K562 (cell line): Measurements from ENCODE around the gene OR7A10. TPM values are rescaled to one million over a fixed set of nuclear protein-coding genes. Genes with fewer than 3 reads are reported as not detected.

Experiments
- BRCA1 ChIP-seq, 2 experiments: fragments of 450-650 bp in 1 of 2; sonication (generic) in 1 of 2; formaldehyde crosslinking in 1 of 2; IDR thresholded peaks; 2 replicates each; pipeline versions ENCODE4 v1.5.0 to v1.6.1; 2017 to 2020; ENCODE audit warnings: mild to moderate bottlenecking in 1 of 2, missing genetic modification reagents in 1 of 2
- CSDE1 ChIP-seq, 2 experiments: fragments of 450-650 bp; IDR thresholded peaks; 2 replicates each; pipeline ENCODE4 v1.6.1; 2016; ENCODE audit warnings: mild to moderate bottlenecking in 1 of 2
- DPF2 ChIP-seq: fragments of 450-650 bp; IDR thresholded peaks from 2 replicates; pipeline ENCODE4 v1.6.1; 2016
- EHMT2 ChIP-seq: fragments of 450-650 bp; IDR thresholded peaks from 2 replicates; pipeline ENCODE4 v1.6.1; 2018; ENCODE audit warnings: antibody characterized with exemption
- ELF4 ChIP-seq: fragments of 450-650 bp; formaldehyde crosslinking; IDR thresholded peaks from 2 replicates; pipeline ENCODE4 v1.4.0; 2022; ENCODE audit warnings: missing genetic modification characterization
- EP300 ChIP-seq: IDR thresholded peaks from 2 replicates; pipeline ENCODE4 v1.6.1; 2012; ENCODE audit warnings: low read length, improper control_type of control experiment
- HES1 ChIP-seq: fragments of 450-650 bp; IDR thresholded peaks from 2 replicates; pipeline ENCODE4 v1.6.1; 2016; ENCODE audit warnings: low read depth, mild to moderate bottlenecking, moderate library complexity
- KAT7 ChIP-seq: sonication (generic); formaldehyde crosslinking; IDR thresholded peaks from 2 replicates; pipeline ENCODE4 v1.8.0; 2022; ENCODE audit warnings: missing genetic modification reagents, mild to moderate bottlenecking, borderline replicate concordance
- KLF1 ChIP-seq: fragments of 450-650 bp; IDR thresholded peaks from 2 replicates; pipeline ENCODE4 v1.6.1; 2016; ENCODE audit warnings: missing genetic modification characterization, missing compliant biosample characterization
- MAFF ChIP-seq: IDR thresholded peaks from 2 replicates; pipeline ENCODE4 v1.6.1; 2012; ENCODE audit warnings: low read length, improper control_type of control experiment
- MEF2A ChIP-seq: IDR thresholded peaks from 2 replicates; pipeline ENCODE4 v1.6.1; 2011; ENCODE audit warnings: low read depth, mild to moderate bottlenecking, low read length, moderate library complexity; ENCODE audit not compliant: control insufficient read depth
- PHB2 ChIP-seq: fragments of 450-650 bp; IDR thresholded peaks from 2 replicates; pipeline ENCODE4 v1.6.1; 2017; ENCODE audit warnings: low read depth
- SAP30 ChIP-seq: fragments of 200-600 bp; sonication (generic); IDR thresholded peaks from 2 replicates; pipeline ENCODE4 v1.6.1; 2012; ENCODE audit warnings: borderline replicate concordance, low read depth, mild to moderate bottlenecking, moderate library complexity, low read length, control low read depth, inconsistent platforms; ENCODE audit not compliant: insufficient read depth, poor library complexity, severe bottlenecking
- SIRT6 ChIP-seq: IDR thresholded peaks from one replicate; pipeline ENCODE4 v1.6.1; 2012; ENCODE audit warnings: low read depth, mild to moderate bottlenecking, control low read depth, inconsistent platforms, low read length, moderate library complexity
- SMARCA4 ChIP-seq: fragments of 450-650 bp; IDR thresholded peaks from 2 replicates; pipeline ENCODE4 v1.6.1; 2016
- TEAD4 ChIP-seq, 2 experiments: sonication (generic) in 1 of 2; formaldehyde crosslinking in 1 of 2; IDR thresholded peaks; 2 replicates each; pipeline versions ENCODE4 v1.6.1 to v1.8.0; 2012 to 2022; ENCODE audit warnings: borderline replicate concordance in 1 of 2, inconsistent platforms in 1 of 2, low read length in 1 of 2, mild to moderate bottlenecking in 1 of 2, missing genetic modification reagents in 1 of 2
- XRCC5 ChIP-seq: fragments of 200-400 bp; formaldehyde crosslinking; IDR thresholded peaks from 2 replicates; pipeline ENCODE4 v1.6.1; 2017; ENCODE audit warnings: low read depth, mild to moderate bottlenecking, low read length
- ZNF175 ChIP-seq: fragments of 200-800 bp; sonication (Bioruptor generic); IDR thresholded peaks from 2 replicates; pipeline ENCODE4 v1.6.1; 2016; ENCODE audit warnings: low read depth, mild to moderate bottlenecking, missing genetic modification characterization, missing compliant biosample characterization
- ZNF561 ChIP-seq: fragments of 450-650 bp; formaldehyde crosslinking; conservative IDR thresholded peaks from 2 replicates; pipeline ENCODE4 v1.4.0; 2020; ENCODE audit warnings: mild to moderate bottlenecking, moderate library complexity
- polyA plus RNA-seq, 8 experiments: library from polyadenylated mRNA; depleted of rRNA in 4 of 8; stranded (reverse) in 5 of 8; unstranded in 3 of 8; fragments of >200 nt; fragmentation: Nextera tagmentation in 2 of 8; fragmentation: Illumina TruSeq in 1 of 8; extraction: Ambion mirVana in 2 of 8; extraction: Trizol in 1 of 8; gene quantifications; 2 replicates each; pipeline versions ENCODE4 v1.2.1 to v1.2.3, GENCODE V29; 2011 to 2014; ENCODE audit warnings: inconsistent platforms in 1 of 8, missing spikeins in 1 of 8
- total RNA-seq, 7 experiments: library from RNA; depleted of rRNA in 6 of 7; stranded (reverse); fragments of >200 nt in 6 of 7; fragmentation: Illumina TruSeq in 2 of 7; extraction: Trizol in 2 of 7; gene quantifications; 2 replicates each; pipeline versions ENCODE4 v1.2.1 to v1.2.3, GENCODE V29; 2011 to 2021; ENCODE audit warnings: low replicate concordance in 1 of 7
- TF ChIP-seq, protein P1 (sequence below), 2 experiments: IDR thresholded peaks; 2 replicates each; pipeline ENCODE4 v1.6.1; 2012; ENCODE audit warnings: improper control_type of control experiment in 2 of 2, low read depth in 2 of 2, low read length in 2 of 2, borderline replicate concordance in 1 of 2
- TF ChIP-seq, protein P2 (sequence below): sonication (generic); formaldehyde crosslinking; IDR thresholded peaks from 2 replicates; pipeline ENCODE4 v1.8.0; 2022; ENCODE audit warnings: missing genetic modification reagents, mild to moderate bottlenecking, moderate library complexity, borderline replicate concordance
- TF ChIP-seq, protein P3 (sequence below): fragments of 250-450 bp; sonication (Bioruptor Pico); IDR thresholded peaks from 2 replicates; pipeline ENCODE4 v1.4.0; 2020; ENCODE audit warnings: mild to moderate bottlenecking, moderate library complexity, borderline replicate concordance

The OR7A10 gene
- total and polyA plus RNA-seq, 9 of the 15 experiments (the other 6 are each of a cell fraction or from before 2014, with no cell fraction given) = not detected

DNA sequence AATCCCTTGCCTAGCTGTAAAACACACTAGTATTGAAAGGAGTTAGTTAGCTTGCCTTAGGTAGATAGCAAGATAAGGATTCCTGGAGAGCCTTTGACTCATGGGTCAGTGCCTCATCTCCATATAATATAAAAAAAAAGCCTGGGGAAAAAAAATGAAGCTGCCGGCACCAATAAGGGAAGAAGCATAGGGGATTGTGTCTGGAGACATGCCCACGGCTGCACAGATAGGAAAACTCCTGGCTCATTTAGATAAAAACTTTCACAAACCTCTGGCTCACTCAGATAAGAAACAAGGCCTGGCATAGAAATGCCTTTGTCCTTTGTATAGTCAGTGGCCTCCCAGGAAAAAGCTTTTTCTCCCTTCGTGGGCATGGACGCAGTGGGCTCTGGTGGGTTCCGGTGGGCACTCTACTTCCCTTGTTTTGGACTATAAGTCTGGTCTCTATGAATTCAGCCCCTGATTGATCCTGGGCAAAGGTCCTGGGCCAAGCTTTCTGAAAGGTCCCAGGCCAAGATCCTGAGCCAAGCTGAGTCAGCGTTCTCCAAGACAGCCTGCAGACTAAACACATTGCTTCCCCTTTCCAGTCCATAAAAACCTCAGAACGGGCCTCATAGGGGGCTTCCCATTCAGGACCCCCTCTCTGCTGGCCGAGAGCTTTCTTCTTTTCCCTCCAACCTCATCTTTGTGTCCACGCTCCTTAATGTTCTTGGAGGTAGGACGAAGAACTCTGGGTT is 42.1 kb upstream of the OR7A10 start (continued):
- TF ChIP-seq, protein P1, sequence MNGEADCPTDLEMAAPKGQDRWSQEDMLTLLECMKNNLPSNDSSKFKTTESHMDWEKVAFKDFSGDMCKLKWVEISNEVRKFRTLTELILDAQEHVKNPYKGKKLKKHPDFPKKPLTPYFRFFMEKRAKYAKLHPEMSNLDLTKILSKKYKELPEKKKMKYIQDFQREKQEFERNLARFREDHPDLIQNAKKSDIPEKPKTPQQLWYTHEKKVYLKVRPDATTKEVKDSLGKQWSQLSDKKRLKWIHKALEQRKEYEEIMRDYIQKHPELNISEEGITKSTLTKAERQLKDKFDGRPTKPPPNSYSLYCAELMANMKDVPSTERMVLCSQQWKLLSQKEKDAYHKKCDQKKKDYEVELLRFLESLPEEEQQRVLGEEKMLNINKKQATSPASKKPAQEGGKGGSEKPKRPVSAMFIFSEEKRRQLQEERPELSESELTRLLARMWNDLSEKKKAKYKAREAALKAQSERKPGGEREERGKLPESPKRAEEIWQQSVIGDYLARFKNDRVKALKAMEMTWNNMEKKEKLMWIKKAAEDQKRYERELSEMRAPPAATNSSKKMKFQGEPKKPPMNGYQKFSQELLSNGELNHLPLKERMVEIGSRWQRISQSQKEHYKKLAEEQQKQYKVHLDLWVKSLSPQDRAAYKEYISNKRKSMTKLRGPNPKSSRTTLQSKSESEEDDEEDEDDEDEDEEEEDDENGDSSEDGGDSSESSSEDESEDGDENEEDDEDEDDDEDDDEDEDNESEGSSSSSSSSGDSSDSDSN (IDR thresholded peaks at IDR 0.05; ENCODE audit: borderline replicate concordance in 1 of 2, low read depth in 2 of 2, low read length in 2 of 2) = no peak
- no peak for TF ChIP-seq KLF1
- peak; percentile 64; the same call in 1 of the 2 replicates for TF ChIP-seq PHB2
- peak; percentile 94 for TF ChIP-seq SMARCA4
- peak; percentile 96 for TF ChIP-seq MAFF
- TF ChIP-seq, protein P2, sequence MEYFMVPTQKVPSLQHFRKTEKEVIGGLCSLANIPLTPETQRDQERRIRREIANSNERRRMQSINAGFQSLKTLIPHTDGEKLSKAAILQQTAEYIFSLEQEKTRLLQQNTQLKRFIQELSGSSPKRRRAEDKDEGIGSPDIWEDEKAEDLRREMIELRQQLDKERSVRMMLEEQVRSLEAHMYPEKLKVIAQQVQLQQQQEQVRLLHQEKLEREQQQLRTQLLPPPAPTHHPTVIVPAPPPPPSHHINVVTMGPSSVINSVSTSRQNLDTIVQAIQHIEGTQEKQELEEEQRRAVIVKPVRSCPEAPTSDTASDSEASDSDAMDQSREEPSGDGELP = no peak
- TF ChIP-seq ZNF175 (CRISPR knock-in tag) = peak; percentile 47; the same call in 1 of the 2 replicates
- peak; percentile 93 for TF ChIP-seq TEAD4 (IDR thresholded peaks at IDR 0.05; ENCODE audit: low read length)
- no peak for TF ChIP-seq TEAD4 (CRISPR knock-in tag; IDR thresholded peaks at IDR 0.05; ENCODE audit: borderline replicate concordance)
- peak; percentile 59; the same call in 1 of the 2 replicates for TF ChIP-seq ELF4
- TF ChIP-seq SIRT6 = no peak
- TF ChIP-seq, protein P3, sequence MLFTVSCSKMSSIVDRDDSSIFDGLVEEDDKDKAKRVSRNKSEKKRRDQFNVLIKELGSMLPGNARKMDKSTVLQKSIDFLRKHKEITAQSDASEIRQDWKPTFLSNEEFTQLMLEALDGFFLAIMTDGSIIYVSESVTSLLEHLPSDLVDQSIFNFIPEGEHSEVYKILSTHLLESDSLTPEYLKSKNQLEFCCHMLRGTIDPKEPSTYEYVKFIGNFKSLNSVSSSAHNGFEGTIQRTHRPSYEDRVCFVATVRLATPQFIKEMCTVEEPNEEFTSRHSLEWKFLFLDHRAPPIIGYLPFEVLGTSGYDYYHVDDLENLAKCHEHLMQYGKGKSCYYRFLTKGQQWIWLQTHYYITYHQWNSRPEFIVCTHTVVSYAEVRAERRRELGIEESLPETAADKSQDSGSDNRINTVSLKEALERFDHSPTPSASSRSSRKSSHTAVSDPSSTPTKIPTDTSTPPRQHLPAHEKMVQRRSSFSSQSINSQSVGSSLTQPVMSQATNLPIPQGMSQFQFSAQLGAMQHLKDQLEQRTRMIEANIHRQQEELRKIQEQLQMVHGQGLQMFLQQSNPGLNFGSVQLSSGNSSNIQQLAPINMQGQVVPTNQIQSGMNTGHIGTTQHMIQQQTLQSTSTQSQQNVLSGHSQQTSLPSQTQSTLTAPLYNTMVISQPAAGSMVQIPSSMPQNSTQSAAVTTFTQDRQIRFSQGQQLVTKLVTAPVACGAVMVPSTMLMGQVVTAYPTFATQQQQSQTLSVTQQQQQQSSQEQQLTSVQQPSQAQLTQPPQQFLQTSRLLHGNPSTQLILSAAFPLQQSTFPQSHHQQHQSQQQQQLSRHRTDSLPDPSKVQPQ = no peak
- peak; percentile 91 for TF ChIP-seq DPF2
- TF ChIP-seq ZNF561 (CRISPR knock-in tag) = no peak
- TF ChIP-seq XRCC5 = no peak
- peak; percentile 56; the same call in 1 of the 2 replicates for TF ChIP-seq HES1
- no peak for TF ChIP-seq MEF2A
- no peak for TF ChIP-seq BRCA1 (IDR thresholded peaks at IDR 0.05)
- no peak for TF ChIP-seq BRCA1 (CRISPR knock-in tag; IDR thresholded peaks at IDR 0.05)
- peak; percentile 90 for TF ChIP-seq EP300
- TF ChIP-seq EHMT2 = no peak
- no peak for TF ChIP-seq SAP30
- TF ChIP-seq CSDE1 (IDR thresholded peaks at IDR 0.05) = no peak
- TF ChIP-seq KAT7 = no peak
